GM18867 (cell line): ENCODE results near the gene QSOX1.
"Not testable (repeated sequence)": the region's sequence is repeated elsewhere in the genome, so short reads cannot be mapped to it uniquely, and the experiment has no call there.

ENCODE experiments used
- ATAC-seq: cut with Tn5 transposase; IDR thresholded peaks from one replicate; pipeline ENCODE4 v1.9.1; 2021; ENCODE audit warnings: mild to moderate bottlenecking, moderate library complexity; ENCODE audit not compliant: unreplicated experiment

The QSOX1 gene, protein sequence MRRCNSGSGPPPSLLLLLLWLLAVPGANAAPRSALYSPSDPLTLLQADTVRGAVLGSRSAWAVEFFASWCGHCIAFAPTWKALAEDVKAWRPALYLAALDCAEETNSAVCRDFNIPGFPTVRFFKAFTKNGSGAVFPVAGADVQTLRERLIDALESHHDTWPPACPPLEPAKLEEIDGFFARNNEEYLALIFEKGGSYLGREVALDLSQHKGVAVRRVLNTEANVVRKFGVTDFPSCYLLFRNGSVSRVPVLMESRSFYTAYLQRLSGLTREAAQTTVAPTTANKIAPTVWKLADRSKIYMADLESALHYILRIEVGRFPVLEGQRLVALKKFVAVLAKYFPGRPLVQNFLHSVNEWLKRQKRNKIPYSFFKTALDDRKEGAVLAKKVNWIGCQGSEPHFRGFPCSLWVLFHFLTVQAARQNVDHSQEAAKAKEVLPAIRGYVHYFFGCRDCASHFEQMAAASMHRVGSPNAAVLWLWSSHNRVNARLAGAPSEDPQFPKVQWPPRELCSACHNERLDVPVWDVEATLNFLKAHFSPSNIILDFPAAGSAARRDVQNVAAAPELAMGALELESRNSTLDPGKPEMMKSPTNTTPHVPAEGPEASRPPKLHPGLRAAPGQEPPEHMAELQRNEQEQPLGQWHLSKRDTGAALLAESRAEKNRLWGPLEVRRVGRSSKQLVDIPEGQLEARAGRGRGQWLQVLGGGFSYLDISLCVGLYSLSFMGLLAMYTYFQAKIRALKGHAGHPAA

DNA sequence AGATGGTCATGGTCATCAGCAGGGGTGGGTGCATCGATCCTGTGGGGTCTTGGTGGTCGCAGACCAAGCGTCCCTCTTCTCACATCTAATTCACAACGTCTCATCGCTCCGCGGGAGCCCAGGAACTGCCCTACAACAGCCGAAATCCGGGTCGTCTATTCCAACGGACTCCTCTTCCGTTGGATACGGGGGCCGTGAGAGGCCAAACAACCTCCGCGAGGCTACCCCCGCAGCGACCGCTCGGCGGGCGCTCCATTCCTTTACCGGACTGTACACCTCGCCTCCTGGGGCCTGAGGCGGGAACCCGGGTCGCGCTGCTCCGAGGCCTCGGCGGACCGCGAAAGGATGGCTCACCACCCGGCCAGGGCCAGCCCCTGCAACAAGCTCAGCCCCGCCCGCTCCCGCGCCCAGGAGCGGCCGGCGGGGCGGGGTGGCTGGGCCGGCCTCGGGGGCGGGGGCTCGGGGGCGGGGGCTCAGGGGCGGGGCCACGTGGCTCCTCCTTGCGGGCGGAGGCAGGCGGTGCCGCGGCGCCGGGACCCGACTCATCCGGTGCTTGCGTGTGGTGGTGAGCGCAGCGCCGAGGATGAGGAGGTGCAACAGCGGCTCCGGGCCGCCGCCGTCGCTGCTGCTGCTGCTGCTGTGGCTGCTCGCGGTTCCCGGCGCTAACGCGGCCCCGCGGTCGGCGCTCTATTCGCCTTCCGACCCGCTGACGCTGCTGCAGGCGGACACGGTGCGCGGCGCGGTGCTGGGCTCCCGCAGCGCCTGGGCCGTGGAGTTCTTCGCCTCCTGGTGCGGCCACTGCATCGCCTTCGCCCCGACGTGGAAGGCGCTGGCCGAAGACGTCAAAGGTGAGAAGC, at the start of gene QSOX1:
QSOX1 (plus strand) TSS at position 545 of the 857 bp plus-strand sequence; CDS start at position 584, 39 bp downstream.
- peak; percentile 93 for ATAC-seq

GRCh38 chr1:180112091-180112490, 42.6 kb upstream of the QSOX1 start:
- ATAC-seq = no peak

GRCh38 chr1:180112984-180113647, 41.6 kb upstream of the QSOX1 start:
- no peak for ATAC-seq

DNA sequence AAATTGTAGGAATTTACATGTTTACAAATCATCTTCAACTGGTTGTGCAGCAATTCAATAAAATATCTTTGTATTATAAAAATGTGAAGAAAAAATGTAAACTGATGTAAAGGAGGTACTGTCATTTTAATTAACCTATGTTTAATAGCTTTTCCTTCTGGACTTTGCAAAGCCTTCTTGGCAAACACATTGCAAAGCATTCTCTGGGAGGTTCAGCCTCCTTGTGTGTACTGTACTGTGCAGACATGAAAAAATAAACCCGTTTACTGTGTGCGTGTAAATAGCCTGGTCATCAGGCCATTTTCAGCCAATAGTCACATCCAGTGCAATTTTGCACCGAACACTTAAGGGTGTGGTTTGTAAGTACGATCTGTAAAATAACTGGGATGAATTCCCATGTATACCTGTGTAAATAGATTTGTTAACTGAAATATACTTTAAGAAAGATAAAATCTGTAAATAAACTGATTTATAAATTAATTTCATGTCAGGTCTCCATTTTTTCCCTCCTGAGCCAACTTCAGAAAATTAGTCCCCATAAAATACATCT, 40.2 kb upstream of the QSOX1 start:
- ATAC-seq = no peak

DNA sequence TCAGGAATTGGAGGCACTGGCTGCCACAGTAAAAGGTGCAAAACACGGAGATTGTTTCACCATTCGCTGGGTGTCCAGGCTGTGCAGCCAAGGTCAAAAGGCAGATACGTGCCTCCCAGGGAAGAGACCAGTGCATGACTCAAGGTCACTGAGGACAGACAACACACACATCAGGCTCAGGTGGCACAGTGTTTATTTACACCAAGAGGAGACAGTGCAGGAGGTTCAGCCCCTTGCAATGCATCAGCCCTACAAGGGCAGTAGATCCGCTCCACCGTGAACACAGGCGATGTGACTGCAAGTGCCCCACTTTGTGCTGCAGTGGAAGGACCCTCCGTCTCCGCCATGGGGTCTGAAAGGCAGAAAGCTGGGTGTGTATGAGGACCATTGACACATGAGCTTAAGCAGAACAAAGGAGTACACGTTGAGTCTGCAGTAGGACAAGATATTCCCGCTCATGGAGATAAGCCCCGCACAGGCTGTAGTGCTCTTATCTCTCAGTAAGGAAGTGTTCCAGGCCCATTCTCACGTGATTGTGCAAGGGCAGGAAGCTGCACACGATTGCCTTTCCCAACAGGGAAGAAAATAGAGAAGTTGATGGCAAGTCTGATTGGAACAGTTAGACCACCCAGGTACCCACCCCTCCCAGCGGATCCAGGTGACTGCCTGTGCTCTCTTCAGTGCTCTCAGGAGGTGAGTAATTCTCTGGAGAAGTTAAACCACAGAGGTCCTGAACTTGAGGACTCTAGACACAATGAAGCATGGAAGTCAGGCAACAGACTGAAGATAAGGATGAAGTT, 37.5 kb upstream of the QSOX1 start:
- ATAC-seq = no peak

DNA sequence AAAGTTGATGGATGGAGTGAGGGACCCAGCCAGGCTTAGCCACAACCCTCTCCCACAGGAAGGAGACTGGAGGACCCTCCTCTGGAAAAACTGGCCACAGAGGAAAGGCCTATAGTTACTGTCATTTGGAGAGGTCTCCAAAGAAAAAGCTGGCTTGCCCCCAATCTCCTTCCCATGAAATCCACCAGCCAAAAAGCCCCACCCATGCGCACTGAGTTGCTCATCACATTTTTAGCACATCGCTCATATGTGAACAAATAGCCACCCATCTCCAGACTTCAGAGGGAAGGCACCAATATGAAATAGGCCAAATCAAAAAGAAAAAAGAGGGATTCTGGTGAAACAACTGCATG, 36.9 kb upstream of the QSOX1 start:
- no peak for ATAC-seq

DNA sequence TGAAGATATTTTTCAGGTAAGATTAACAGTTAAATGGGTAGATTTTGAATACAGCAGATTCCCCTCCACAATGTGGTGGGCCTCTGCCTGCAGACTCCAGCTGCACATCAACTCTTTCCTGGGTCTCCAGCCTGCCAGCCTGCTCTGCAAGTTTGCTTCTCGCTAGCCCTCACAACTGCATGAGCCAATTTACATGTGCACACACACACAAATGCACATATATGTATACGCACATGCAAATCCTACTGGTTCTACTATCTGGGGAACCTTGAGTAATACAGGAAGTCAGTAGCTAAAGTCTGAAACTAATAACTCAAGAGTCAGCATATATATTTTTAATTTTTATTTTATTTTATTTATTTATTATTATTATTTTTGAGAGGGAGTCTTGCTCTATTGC, 34.8 kb upstream of the QSOX1 start:
- ATAC-seq = no peak

DNA sequence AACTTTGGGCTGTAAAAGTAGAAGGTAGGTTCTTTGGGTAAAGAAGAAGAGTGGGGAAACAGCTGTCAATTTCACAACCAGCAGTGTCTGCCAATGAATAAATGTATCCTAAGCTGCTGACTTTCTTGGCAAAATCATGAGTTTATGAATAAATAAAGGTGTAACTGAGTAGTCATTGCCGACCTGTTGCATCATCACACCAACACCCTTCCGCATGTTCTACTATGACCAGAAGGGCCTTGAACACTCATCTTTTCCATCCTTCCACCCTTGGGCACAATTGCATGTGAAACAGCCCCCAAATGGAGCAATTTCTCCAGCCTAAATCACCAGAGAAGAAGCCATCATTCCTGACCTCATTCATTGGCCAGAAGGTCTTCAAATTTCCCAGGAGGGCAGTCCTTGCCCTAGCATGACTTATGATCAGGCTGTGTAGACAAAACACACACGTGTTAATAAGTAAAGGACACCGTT, 31.2 kb upstream of the QSOX1 start:
- no peak for ATAC-seq

GRCh38 chr1:180130651-180131050, 24.0 kb upstream of the QSOX1 start:
- no peak for ATAC-seq

- ATAC-seq = no peak
Measured at GRCh38 chr1:180131510-180131909, 23.2 kb upstream of the QSOX1 start.

GRCh38 chr1:180133193-180133592, 21.5 kb upstream of the QSOX1 start:
- ATAC-seq = no peak

GRCh38 chr1:180133688-180134087, 21.0 kb upstream of the QSOX1 start:
- ATAC-seq = not testable (repeated sequence)

GRCh38 chr1:180135535-180135934, 19.1 kb upstream of the QSOX1 start:
- no peak for ATAC-seq

DNA sequence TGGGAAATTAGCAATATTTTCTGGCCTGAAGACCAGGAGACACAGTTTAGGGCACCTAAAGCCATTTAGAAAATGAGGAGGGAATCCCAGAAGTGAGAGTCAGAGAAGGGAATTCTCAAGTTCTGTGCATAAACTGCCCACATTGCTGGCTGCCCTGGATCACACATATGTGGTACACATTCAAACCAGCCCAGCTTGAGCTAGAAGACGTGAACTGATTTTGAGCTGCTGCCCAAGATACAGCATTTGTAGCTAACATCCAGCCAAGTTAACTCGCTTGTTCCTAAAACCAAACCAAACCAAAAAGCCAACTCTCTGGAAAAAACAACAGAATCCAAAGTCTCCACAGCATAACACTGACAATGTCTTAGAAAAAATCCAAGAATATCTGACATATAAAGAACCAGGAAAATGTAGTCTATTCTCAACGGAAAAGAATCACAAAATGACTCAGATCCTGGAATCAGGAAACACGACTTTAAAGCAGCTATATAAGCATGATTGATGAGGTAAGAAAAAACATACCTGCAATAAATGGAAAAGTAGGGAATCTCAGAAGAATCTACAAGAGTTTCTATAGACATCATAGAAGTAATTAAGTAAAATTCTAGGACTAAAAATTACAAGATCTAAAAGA, 18.2 kb upstream of the QSOX1 start:
- ATAC-seq = no peak

DNA sequence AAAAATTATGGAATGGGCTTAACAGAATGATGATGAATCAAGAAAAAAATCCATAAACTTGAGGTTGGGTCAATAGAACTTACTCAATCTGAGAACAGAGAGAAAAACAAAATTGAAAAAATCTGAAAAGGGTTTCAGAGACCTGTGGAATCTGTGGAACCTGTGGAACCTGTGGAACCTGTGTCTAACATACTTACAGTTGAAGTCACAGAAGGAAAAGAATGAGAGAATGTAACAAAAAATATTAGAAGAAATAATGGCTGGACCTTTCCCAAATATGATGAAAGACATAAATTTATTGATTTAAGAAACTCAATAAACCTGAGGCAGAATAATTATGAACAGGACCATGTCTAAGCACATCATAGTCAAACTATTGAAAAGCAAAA, 17.7 kb upstream of the QSOX1 start:
- no peak for ATAC-seq

DNA sequence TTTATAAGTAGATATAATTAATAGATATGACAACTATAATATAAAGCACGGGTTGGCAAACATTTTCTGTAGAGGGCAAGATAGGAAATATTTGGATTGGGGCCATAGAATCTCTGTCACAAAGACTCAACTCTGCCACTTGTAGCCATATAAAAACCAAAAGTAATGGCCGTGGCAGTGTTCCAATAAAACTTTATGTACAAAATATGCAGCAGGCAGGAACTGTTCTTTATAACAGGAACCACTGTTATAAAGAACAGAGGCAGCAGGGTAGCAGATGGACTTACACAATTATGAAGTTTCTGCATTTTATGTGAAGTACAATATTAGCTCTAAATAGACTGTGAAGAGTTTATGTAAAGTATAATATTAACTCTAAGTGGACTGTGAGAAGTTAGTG, 16.9 kb upstream of the QSOX1 start:
- ATAC-seq = no peak

DNA sequence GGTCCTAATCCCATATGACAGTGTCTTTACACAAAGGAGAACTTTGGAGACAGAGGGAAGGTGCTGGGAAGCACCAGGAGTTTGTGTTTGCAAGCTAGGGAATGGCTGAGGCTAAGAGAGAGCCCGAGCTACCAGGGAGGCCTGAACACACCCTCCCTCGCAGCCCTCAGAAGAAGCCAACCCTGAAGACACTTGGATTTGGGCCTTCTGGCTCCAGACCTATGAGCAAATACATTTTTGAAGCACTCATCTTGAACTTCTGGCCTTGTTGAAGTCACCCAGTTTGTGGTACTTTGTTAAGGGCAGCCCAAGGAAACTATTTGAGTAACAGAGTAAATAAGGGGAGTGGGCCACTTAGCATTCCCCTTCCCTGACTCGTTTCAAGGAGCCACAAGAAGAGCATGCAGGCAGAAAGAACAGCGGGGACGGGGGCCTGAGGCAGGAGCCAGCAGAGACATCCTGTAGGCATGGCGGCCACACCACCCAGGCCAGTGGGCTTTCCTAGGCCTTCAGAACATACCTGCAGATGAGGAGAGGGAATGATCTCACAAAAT, 13.2 kb upstream of the QSOX1 start:
- no peak for ATAC-seq

- ATAC-seq = no peak
Measured at GRCh38 chr1:180143359-180143758, 11.3 kb upstream of the QSOX1 start.
